GM21723 (cell line): ENCODE measurements around the gene ATG7.

Experiments used
- ATAC-seq: cut with Tn5 transposase; IDR thresholded peaks from one replicate; pipeline ENCODE4 v1.9.1; 2021; ENCODE audit warnings: mild to moderate bottlenecking, moderate library complexity; ENCODE audit not compliant: unreplicated experiment

The ATG7 gene

GRCh38 chr3:11545186-11545851 lies 273.1 kb downstream of the ATG7 start:
- ATAC-seq, result no peak

GRCh38 chr3:11546657-11547302 lies 274.6 kb downstream of the ATG7 start:
- no peak for ATAC-seq

GRCh38 chr3:11547498-11547897 lies 275.3 kb downstream of the ATG7 start:
- no peak for ATAC-seq

- no peak for ATAC-seq
Observed at GRCh38 chr3:11548721-11549131, 276.5 kb downstream of the ATG7 start.

- ATAC-seq, result no peak
Observed at GRCh38 chr3:11549580-11550140, 277.5 kb downstream of the ATG7 start.

GRCh38 chr3:11551036-11551435 lies 278.8 kb downstream of the ATG7 start:
- ATAC-seq, result no peak

- no peak for ATAC-seq
Observed at GRCh38 chr3:11552289-11553264, 280.4 kb downstream of the ATG7 start.

GRCh38 chr3:11553436-11554235 lies 281.4 kb downstream of the ATG7 start:
- ATAC-seq, result no peak

- no peak for ATAC-seq
Observed at GRCh38 chr3:11554236-11554610, 282.0 kb downstream of the ATG7 start.

GRCh38 chr3:11554666-11555065 lies 282.5 kb downstream of the ATG7 start:
- no peak for ATAC-seq

GRCh38 chr3:11555211-11555782 lies 283.1 kb downstream of the ATG7 start:
- no peak for ATAC-seq

GRCh38 chr3:11555881-11556633 lies 283.9 kb downstream of the ATG7 start:
- ATAC-seq, result no peak

- ATAC-seq, result no peak
Observed at GRCh38 chr3:11556851-11557644, 284.9 kb downstream of the ATG7 start.

GRCh38 chr3:11558002-11558401 lies 285.8 kb downstream of the ATG7 start:
- ATAC-seq, result no peak

GRCh38 chr3:11558411-11558903 lies 286.3 kb downstream of the ATG7 start:
- ATAC-seq, result no peak

GRCh38 chr3:11558918-11559815 lies 287.0 kb downstream of the ATG7 start:
- ATAC-seq, result no peak
